H1 (cell line): ENCODE measurements around the gene INPP5A.

Experiments used
- BRCA1 ChIP-seq: IDR thresholded peaks from 2 replicates; pipeline ENCODE4 v1.6.1; 2012; ENCODE audit warnings: low read depth, low read length, improper control_type of control experiment
- CHD1 ChIP-seq: IDR thresholded peaks from 2 replicates; pipeline ENCODE4 v1.6.1; 2012; ENCODE audit warnings: low read depth, low read length, improper control_type of control experiment
- CHD2 ChIP-seq: IDR thresholded peaks from 2 replicates; pipeline ENCODE4 v1.6.1; 2012; ENCODE audit warnings: low read length, improper control_type of control experiment
- CTCF ChIP-seq, 3 experiments: IDR thresholded peaks; 1 replicate in 2 of 3; 2 replicates in 1 of 3; pipeline versions ENCODE4 v1.5.1 to v1.6.1; 2011; ENCODE audit warnings: low read length in 3 of 3, mild to moderate bottlenecking in 3 of 3, inconsistent platforms in 2 of 3, low read depth in 1 of 3, moderate library complexity in 1 of 3; ENCODE audit not compliant: insufficient read depth in 1 of 3; ENCODE audit errors: control extremely low read depth in 1 of 3
- EP300 ChIP-seq, 2 experiments: IDR thresholded peaks; 1 replicate in 1 of 2; 2 replicates in 1 of 2; pipeline ENCODE4 v1.6.1; 2011 to 2012; ENCODE audit warnings: low read depth in 2 of 2, low read length in 2 of 2, mild to moderate bottlenecking in 2 of 2, borderline replicate concordance in 1 of 2, inconsistent platforms in 1 of 2, moderate library complexity in 1 of 2
- JUND ChIP-seq: IDR thresholded peaks from 2 replicates; pipeline ENCODE4 v1.6.1; 2011; ENCODE audit warnings: mild to moderate bottlenecking, improper control_type of control experiment, low read length
- NRF1 ChIP-seq: IDR thresholded peaks from 2 replicates; pipeline ENCODE4 v1.6.1; 2011; ENCODE audit warnings: mild to moderate bottlenecking, low read depth, low read length, improper control_type of control experiment
- POLR2A ChIP-seq, 2 experiments: IDR thresholded peaks; 1 replicate in 1 of 2; 2 replicates in 1 of 2; pipeline ENCODE4 v1.6.1; 2011; ENCODE audit warnings: low read depth in 2 of 2, low read length in 2 of 2, mild to moderate bottlenecking in 2 of 2; ENCODE audit errors: control extremely low read depth in 1 of 2
- POLR2AphosphoS5 ChIP-seq: IDR thresholded peaks from 2 replicates; pipeline ENCODE4 v1.6.1; 2011; ENCODE audit warnings: low read depth, low read length
- RAD21 ChIP-seq, 2 experiments: IDR thresholded peaks in 1 of 2; conservative IDR thresholded peaks in 1 of 2; 2 replicates each; pipeline ENCODE4 v1.6.1; 2011; ENCODE audit warnings: low read depth in 2 of 2, low read length in 2 of 2, improper control_type of control experiment in 1 of 2, inconsistent platforms in 1 of 2, mild to moderate bottlenecking in 1 of 2, moderate library complexity in 1 of 2
- RNF2 ChIP-seq: fragments of 200-900, 300-1000 bp; sonication (generic); IDR thresholded peaks from 2 replicates; pipeline ENCODE4 v1.7.1; 2016; ENCODE audit warnings: borderline replicate concordance, low read depth, mild to moderate bottlenecking, antibody characterized with exemption, low read length; ENCODE audit not compliant: poor library complexity, severe bottlenecking; ENCODE audit errors: missing control alignments
- SP2 ChIP-seq: IDR thresholded peaks from 2 replicates; pipeline ENCODE4 v1.6.1; 2012; ENCODE audit warnings: mild to moderate bottlenecking, low read length, inconsistent platforms
- YY1 ChIP-seq: IDR thresholded peaks from 2 replicates; pipeline ENCODE4 v1.6.1; 2011; ENCODE audit warnings: low read depth, mild to moderate bottlenecking, low read length

GRCh38 chr10:132636358-132636757 is 98.8 kb downstream of the INPP5A start:
- no peak for TF ChIP-seq NRF1
- TF ChIP-seq EP300 (IDR thresholded peaks at IDR 0.05; ENCODE audit: borderline replicate concordance in 1 of 2, low read depth in 2 of 2, low read length in 2 of 2) = no peak
- no peak for TF ChIP-seq CHD1
- no peak for TF ChIP-seq CTCF (IDR thresholded peaks at IDR 0.05; ENCODE audit: control extremely low read depth in 1 of 3, insufficient read depth in 1 of 3, low read depth in 1 of 3, low read length in 3 of 3)
- no peak for TF ChIP-seq BRCA1
- no peak for TF ChIP-seq SP2
- no peak for TF ChIP-seq POLR2AphosphoS5
- TF ChIP-seq RAD21 (IDR thresholded peaks at IDR 0.05 in 1 of 2, conservative IDR thresholded peaks at IDR 0.05 in 1 of 2; ENCODE audit: low read depth in 2 of 2, low read length in 2 of 2) = no peak
- no peak for TF ChIP-seq CHD2
- TF ChIP-seq POLR2A (IDR thresholded peaks at IDR 0.05; ENCODE audit: control extremely low read depth in 1 of 2, low read depth in 2 of 2, low read length in 2 of 2) = no peak
- no peak for TF ChIP-seq RNF2
- TF ChIP-seq YY1 = no peak
- no peak for TF ChIP-seq JUND
